Measurements from ENCODE around the gene PRSS48.

DNA sequence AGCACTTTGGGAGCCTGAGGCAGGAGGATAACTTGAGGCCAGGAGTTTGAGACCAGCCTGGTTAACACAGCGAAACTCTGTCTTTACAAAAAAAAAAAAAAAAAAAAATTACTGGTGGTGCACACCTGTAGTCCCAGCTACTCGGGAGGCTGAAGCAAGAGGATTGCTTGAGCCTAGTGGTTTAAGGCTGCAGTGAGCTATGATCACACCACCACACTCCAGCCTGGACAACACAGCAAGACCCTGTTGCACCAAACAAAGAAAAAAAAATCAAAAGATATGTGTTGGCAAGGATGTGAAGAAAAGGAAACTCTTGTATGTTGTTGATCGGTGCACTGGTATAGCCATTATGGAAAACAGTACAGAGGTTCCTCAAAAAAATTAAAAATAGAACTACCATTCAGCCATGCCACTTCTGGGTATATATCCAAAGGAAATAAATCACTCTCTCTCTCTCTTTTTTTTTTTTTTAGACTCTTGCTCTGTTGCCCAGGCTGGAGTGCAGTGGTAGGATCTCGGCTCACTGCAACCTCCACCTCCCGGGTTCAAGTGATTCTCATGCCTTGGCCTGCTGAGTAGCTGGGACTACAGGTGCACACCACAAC lies 33.3 kb downstream of the PRSS48 start:
- TF ChIP-seq, protein P1, sequence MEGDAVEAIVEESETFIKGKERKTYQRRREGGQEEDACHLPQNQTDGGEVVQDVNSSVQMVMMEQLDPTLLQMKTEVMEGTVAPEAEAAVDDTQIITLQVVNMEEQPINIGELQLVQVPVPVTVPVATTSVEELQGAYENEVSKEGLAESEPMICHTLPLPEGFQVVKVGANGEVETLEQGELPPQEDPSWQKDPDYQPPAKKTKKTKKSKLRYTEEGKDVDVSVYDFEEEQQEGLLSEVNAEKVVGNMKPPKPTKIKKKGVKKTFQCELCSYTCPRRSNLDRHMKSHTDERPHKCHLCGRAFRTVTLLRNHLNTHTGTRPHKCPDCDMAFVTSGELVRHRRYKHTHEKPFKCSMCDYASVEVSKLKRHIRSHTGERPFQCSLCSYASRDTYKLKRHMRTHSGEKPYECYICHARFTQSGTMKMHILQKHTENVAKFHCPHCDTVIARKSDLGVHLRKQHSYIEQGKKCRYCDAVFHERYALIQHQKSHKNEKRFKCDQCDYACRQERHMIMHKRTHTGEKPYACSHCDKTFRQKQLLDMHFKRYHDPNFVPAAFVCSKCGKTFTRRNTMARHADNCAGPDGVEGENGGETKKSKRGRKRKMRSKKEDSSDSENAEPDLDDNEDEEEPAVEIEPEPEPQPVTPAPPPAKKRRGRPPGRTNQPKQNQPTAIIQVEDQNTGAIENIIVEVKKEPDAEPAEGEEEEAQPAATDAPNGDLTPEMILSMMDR (IDR thresholded peaks at IDR 0.05; ENCODE audit: low read depth, low read length), result no peak
- TF ChIP-seq EZH2phosphoT487 (IDR thresholded peaks at IDR 0.05; ENCODE audit: low read depth), result no peak

Measured in OCI-LY3 (cell line).